GM12878 (cell line): ENCODE data around the gene RUSC1. TPM values are rescaled to one million over a fixed set of nuclear protein-coding genes. Genes with fewer than 3 reads are reported as not detected.

Experiments used
- ATAC-seq: fragments of 200-7000 bp; cut with Tn5 transposase; 3 replicates; pipeline ENCODE4 v1.9.1; 2020; ENCODE audit warnings: mild to moderate bottlenecking, moderate library complexity
- BruUV-seq: library from RNA; stranded (reverse); fragments of 400-500 nt; replicated peaks from 2 replicates; lab custom pipeline; 2021; lab: Mats Ljungman, UMichigan
- CTCF ChIA-PET: fragments of 300-600 bp; sonication (Branson Sonifier 250); formaldehyde crosslinking; extraction: SDS; loops from one replicate; lab custom pipeline; 2021; ENCODE audit warnings: inconsistent platforms; lab: Yijun Ruan, JAX
- POLR2A ChIA-PET: fragments of 350-600 bp; formaldehyde crosslinking; extraction: SDS; loops from one replicate; lab custom pipeline; 2021; ENCODE audit warnings: inconsistent platforms; lab: Charles Lee
- RAD21 ChIA-PET: fragments of 300-600 bp; sonication (Branson Sonifier 250); formaldehyde crosslinking; loops from one replicate; lab custom pipeline; 2023; ENCODE audit warnings: antibody characterized with exemption; ENCODE audit not compliant: unreplicated experiment; lab: Charles Lee
- SMC1A ChIA-PET: fragments of 300-600 bp; sonication (Branson Sonifier 250); formaldehyde crosslinking; loops from one replicate; lab custom pipeline; 2023; ENCODE audit not compliant: unreplicated experiment, uncharacterized antibody; lab: Charles Lee
- DNase-seq: peaks from one replicate; pipeline ENCODE4 v3.0.0-alpha.2; 2011; ENCODE audit warnings: low read depth, low spot score
- FAIRE-seq: peaks from 3 replicates; lab custom pipeline; 2011; peaks lifted over from hg19 to GRCh38; lab: Jason Lieb, UNC
- H2AFZ ChIP-seq: 2 replicates; pipeline ENCODE4 v1.6.0; 2011; ENCODE audit warnings: low read depth, low read length, control low read depth; ENCODE audit not compliant: control insufficient read depth
- H3K27ac ChIP-seq: 2 replicates; pipeline ENCODE4 v1.5.1; 2011; ENCODE audit warnings: control low read depth; ENCODE audit not compliant: control insufficient read depth, insufficient read depth
- H3K27me3 ChIP-seq, 2 experiments: replicated peaks in 1 of 2; 2 replicates each; pipeline versions ENCODE4 v1.6.0 to v1.6.1; 2011; ENCODE audit warnings: low read length in 1 of 2; ENCODE audit not compliant: control insufficient read depth in 2 of 2, insufficient read depth in 2 of 2
- H3K36me3 ChIP-seq, 2 experiments: 2 replicates each; pipeline ENCODE4 v1.5.1; 2011; ENCODE audit warnings: low read length in 1 of 2; ENCODE audit not compliant: control insufficient read depth in 2 of 2, insufficient read depth in 2 of 2
- H3K4me1 ChIP-seq: 2 replicates; pipeline ENCODE4 v1.6.1; 2011; ENCODE audit warnings: mild to moderate bottlenecking, low read length, moderate library complexity, mixed read lengths; ENCODE audit not compliant: control insufficient read depth, insufficient read depth
- H3K4me2 ChIP-seq: 2 replicates; pipeline ENCODE4 v1.6.0; 2011; ENCODE audit warnings: control low read depth; ENCODE audit not compliant: control insufficient read depth, insufficient read depth
- H3K4me3 ChIP-seq: fragments of 200-600 bp; sonication (generic); 2 replicates; pipeline ENCODE4 v1.5.1; 2016
- H3K79me2 ChIP-seq: 2 replicates; pipeline ENCODE4 v1.6.0; 2011; ENCODE audit warnings: low read length; ENCODE audit not compliant: control insufficient read depth, insufficient read depth
- H3K9ac ChIP-seq: 2 replicates; pipeline ENCODE4 v1.8.0; 2011; ENCODE audit warnings: low read length, control low read depth, mixed read lengths; ENCODE audit not compliant: control insufficient read depth, insufficient read depth
- H3K9me3 ChIP-seq: replicated peaks from 3 replicates; pipeline ENCODE4 v1.5.1; 2011; ENCODE audit warnings: mild to moderate bottlenecking, low read length; ENCODE audit not compliant: control insufficient read depth, insufficient read depth
- H4K20me1 ChIP-seq: 2 replicates; pipeline ENCODE4 v1.6.0; 2011; ENCODE audit not compliant: control insufficient read depth, insufficient read depth
- MTA3 ChIP-seq: IDR thresholded peaks from 2 replicates; pipeline ENCODE4 v1.6.1; 2012; ENCODE audit warnings: low read length, inconsistent platforms, borderline replicate concordance
- NRF1 ChIP-seq: conservative IDR thresholded peaks from 2 replicates; pipeline ENCODE4 v1.6.1; 2011; ENCODE audit warnings: mild to moderate bottlenecking, low read depth, low read length, improper control_type of control experiment
- RCOR1 ChIP-seq: conservative IDR thresholded peaks from 2 replicates; pipeline ENCODE4 v1.6.1; 2012; ENCODE audit warnings: low read depth, low read length, improper control_type of control experiment
- SP1 ChIP-seq: IDR thresholded peaks from one replicate; pipeline ENCODE4 v1.6.1; 2011; ENCODE audit warnings: low read depth, low read length
- TAF1 ChIP-seq: IDR thresholded peaks from 2 replicates; pipeline ENCODE4 v1.6.1; 2011; ENCODE audit warnings: mild to moderate bottlenecking, low read depth, low read length, borderline replicate concordance
- TCF7 ChIP-seq: IDR thresholded peaks from 2 replicates; pipeline ENCODE4 v1.6.1; 2014; ENCODE audit warnings: antibody characterized with exemption, borderline replicate concordance
- ZNF274 ChIP-seq: IDR thresholded peaks from one replicate; pipeline ENCODE4 v1.8.0; 2011; ENCODE audit not compliant: insufficient read length, insufficient read depth
- WGBS: methylation state at CpG from one replicate; pipeline ENCODE4 v1.1.6; 2016; ENCODE audit warnings: low lambda C conversion rate; ENCODE audit not compliant: insufficient replicate concordance, insufficient coverage; ENCODE audit errors: missing lambda C conversion rate; 5-methylcytosine and 5-hydroxymethylcytosine counted together
- in situ Hi-C: fragments of 300-500 bp; cut with MboI; formaldehyde crosslinking; loops from 9 replicates; pipeline ENCODE4 v1.14.3; 2018; ENCODE audit warnings: mixed read lengths
- intact Hi-C: fragments of 100-400 bp; cut with micrococcal nuclease; formaldehyde crosslinking; loops from one replicate; pipeline ENCODE4 v1.14.2; 2022; ENCODE audit not compliant: unreplicated experiment
- polyA plus RNA-seq, 11 experiments: library from polyadenylated mRNA; depleted of rRNA in 4 of 11; unstranded in 6 of 11; stranded (reverse) in 5 of 11; fragments of >200 nt; fragmentation: Nextera tagmentation in 4 of 11; fragmentation: Illumina TruSeq in 1 of 11; extraction: Ambion mirVana in 4 of 11; extraction: Trizol in 1 of 11; gene quantifications; 1 replicate in 1 of 11; 2 replicates in 10 of 11; pipeline versions ENCODE4 v1.2.1 to v1.2.3, GENCODE V29; 2011 to 2016; ENCODE audit warnings: inconsistent platforms in 2 of 11, missing spikeins in 2 of 11, low read depth in 1 of 11
- total RNA-seq, 4 experiments: library from RNA; depleted of rRNA in 3 of 4; stranded (reverse); fragments of >200 nt in 3 of 4; fragmentation: Illumina TruSeq in 1 of 4; extraction: Trizol in 1 of 4; gene quantifications; 2 replicates each; pipeline versions ENCODE4 v1.2.1 to v1.2.3, GENCODE V29; 2013 to 2021
- TF ChIP-seq, protein P1 (sequence below): fragments of 450-650 bp; IDR thresholded peaks from 2 replicates; pipeline ENCODE4 v1.6.1; 2017; ENCODE audit warnings: mild to moderate bottlenecking
- TF ChIP-seq, protein P2 (sequence below): IDR thresholded peaks from 2 replicates; pipeline ENCODE4 v1.6.1; 2011; ENCODE audit warnings: mild to moderate bottlenecking, low read depth, low read length, moderate library complexity; ENCODE audit not compliant: insufficient replicate concordance
- TF ChIP-seq, protein P3 (sequence below): fragments of 450-650 bp; IDR thresholded peaks from 2 replicates; pipeline ENCODE4 v1.6.1; 2017; ENCODE audit warnings: antibody characterized with exemption, mild to moderate bottlenecking, moderate library complexity

The RUSC1 gene
- total and polyA plus RNA-seq, 10 of the 15 experiments (the other 5 are each of a cell fraction or from before 2014, with no cell fraction given), result 1.1 to 23.7 (median 12.3) TPM

- ChIA-PET SMC1A (interaction anchor here (0.6 to 6.8 kb wide), 15 partner anchors 11 to 181 kb away, joined by 3 to 57 read pairs (median 4); partner anchors contain the start of genes CLK2, FDPS, HCN3 and PKLR), CTCF (interaction anchor here (0.7 to 9.6 kb wide), 35 partner anchors 12 to 470 kb away, joined by 3 to 225 read pairs (median 5); partner anchors contain the start of genes CLK2, ENTREP3, FDPS and KRTCAP2), RAD21 (interaction anchor here (0.6 to 5.4 kb wide), 24 partner anchors 11 to 323 kb away, joined by 3 to 81 read pairs (median 4); partner anchors contain the start of genes CLK2, FDPS, HCN3 and KRTCAP2), POLR2A (interaction anchor here (0.7 to 4.3 kb wide), 17 partner anchors 12 to 128 kb away, joined by 3 to 28 read pairs (median 4); partner anchors contain the start of genes CLK2, FDPS, HCN3 and MTX1)
- BruUV-seq, result no TSS peak
- peak overlapping the region; percentile 24 for H3K9ac ChIP-seq
- 2% methylated on average over 44 of the region's 58 CpGs for WGBS
- H2AFZ ChIP-seq, result peak overlapping the region; percentile 70
- peaks cover 8 to 10% of the 10 kb centered on the region in 2 experiments for H3K36me3 ChIP-seq
- H3K27ac ChIP-seq, result peak overlapping the region; percentile 66; the same call in 1 of the 2 replicates
- no peaks in the 10 kb centered on the region for H3K27me3 ChIP-seq
- in situ Hi-C loops (no loop called here), intact Hi-C loops (loop anchor here (1.0 to 5.0 kb wide), 4 partner anchors 46 to 269 kb away; partner anchors contain the start of genes HCN3 and THBS3)
- no peaks in the 10 kb centered on the region; the same call in 1 of the 2 replicates for H3K79me2 ChIP-seq
- H4K20me1 ChIP-seq, result no peaks in the 10 kb centered on the region
- DNase-seq (no peak), ATAC-seq (peak; percentile 71), FAIRE-seq (peak; percentile 35)
- no peaks in the 10 kb centered on the region for H3K9me3 ChIP-seq
- peaks cover 7% of the 10 kb centered on the region for H3K4me1 ChIP-seq
- H3K4me2 ChIP-seq, result peak overlapping the region; percentile 90; the same call in 1 of the 2 replicates
- H3K4me3 ChIP-seq, result peak overlapping the region; percentile 88
- TF ChIP-seq SP1, result peak; percentile 22
- TF ChIP-seq ZNF274, result no peak
- no peak for TF ChIP-seq RCOR1
- TF ChIP-seq TCF7, result no peak
- TF ChIP-seq TAF1, result no peak
- no peak for TF ChIP-seq MTA3
- TF ChIP-seq NRF1, result no peak
- TF ChIP-seq, protein P1, sequence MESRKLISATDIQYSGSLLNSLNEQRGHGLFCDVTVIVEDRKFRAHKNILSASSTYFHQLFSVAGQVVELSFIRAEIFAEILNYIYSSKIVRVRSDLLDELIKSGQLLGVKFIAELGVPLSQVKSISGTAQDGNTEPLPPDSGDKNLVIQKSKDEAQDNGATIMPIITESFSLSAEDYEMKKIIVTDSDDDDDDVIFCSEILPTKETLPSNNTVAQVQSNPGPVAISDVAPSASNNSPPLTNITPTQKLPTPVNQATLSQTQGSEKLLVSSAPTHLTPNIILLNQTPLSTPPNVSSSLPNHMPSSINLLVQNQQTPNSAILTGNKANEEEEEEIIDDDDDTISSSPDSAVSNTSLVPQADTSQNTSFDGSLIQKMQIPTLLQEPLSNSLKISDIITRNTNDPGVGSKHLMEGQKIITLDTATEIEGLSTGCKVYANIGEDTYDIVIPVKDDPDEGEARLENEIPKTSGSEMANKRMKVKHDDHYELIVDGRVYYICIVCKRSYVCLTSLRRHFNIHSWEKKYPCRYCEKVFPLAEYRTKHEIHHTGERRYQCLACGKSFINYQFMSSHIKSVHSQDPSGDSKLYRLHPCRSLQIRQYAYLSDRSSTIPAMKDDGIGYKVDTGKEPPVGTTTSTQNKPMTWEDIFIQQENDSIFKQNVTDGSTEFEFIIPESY, result no peak
- TF ChIP-seq, protein P2, sequence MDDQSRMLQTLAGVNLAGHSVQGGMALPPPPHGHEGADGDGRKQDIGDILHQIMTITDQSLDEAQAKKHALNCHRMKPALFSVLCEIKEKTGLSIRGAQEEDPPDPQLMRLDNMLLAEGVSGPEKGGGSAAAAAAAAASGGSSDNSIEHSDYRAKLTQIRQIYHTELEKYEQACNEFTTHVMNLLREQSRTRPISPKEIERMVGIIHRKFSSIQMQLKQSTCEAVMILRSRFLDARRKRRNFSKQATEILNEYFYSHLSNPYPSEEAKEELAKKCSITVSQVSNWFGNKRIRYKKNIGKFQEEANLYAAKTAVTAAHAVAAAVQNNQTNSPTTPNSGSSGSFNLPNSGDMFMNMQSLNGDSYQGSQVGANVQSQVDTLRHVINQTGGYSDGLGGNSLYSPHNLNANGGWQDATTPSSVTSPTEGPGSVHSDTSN, result no peak
- TF ChIP-seq, protein P3, sequence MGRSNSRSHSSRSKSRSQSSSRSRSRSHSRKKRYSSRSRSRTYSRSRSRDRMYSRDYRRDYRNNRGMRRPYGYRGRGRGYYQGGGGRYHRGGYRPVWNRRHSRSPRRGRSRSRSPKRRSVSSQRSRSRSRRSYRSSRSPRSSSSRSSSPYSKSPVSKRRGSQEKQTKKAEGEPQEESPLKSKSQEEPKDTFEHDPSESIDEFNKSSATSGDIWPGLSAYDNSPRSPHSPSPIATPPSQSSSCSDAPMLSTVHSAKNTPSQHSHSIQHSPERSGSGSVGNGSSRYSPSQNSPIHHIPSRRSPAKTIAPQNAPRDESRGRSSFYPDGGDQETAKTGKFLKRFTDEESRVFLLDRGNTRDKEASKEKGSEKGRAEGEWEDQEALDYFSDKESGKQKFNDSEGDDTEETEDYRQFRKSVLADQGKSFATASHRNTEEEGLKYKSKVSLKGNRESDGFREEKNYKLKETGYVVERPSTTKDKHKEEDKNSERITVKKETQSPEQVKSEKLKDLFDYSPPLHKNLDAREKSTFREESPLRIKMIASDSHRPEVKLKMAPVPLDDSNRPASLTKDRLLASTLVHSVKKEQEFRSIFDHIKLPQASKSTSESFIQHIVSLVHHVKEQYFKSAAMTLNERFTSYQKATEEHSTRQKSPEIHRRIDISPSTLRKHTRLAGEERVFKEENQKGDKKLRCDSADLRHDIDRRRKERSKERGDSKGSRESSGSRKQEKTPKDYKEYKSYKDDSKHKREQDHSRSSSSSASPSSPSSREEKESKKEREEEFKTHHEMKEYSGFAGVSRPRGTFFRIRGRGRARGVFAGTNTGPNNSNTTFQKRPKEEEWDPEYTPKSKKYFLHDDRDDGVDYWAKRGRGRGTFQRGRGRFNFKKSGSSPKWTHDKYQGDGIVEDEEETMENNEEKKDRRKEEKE, result no peak
Measured at GRCh38 chr1:155322953-155323728, 2.4 kb downstream of the RUSC1 start.
